ENCODE measurements around the gene RRP1.

Gene RRP1

GRCh38 chr21:43808832-43809251 lies 19.5 kb downstream of the RRP1 start:
- DNase-seq (ENCODE audit: low read depth): no peak
- TF ChIP-seq CTCF (IDR thresholded peaks at IDR 0.05; ENCODE audit: control insufficient read depth, extremely low read depth, insufficient read depth): no peak
- no peak overlapping the region for H3K4me3 ChIP-seq (ENCODE audit: low read depth, low read length)

- TF ChIP-seq CTCF (IDR thresholded peaks at IDR 0.05; ENCODE audit: control insufficient read depth, extremely low read depth, insufficient read depth): no peak
- no peak overlapping the region for H3K4me3 ChIP-seq (ENCODE audit: low read depth, low read length)
- no peak for DNase-seq (ENCODE audit: low read depth)
Observed at GRCh38 chr21:43809346-43809799, 20.0 kb downstream of the RRP1 start.

GRCh38 chr21:43809853-43810504 lies 20.6 kb downstream of the RRP1 start:
- TF ChIP-seq CTCF (IDR thresholded peaks at IDR 0.05; ENCODE audit: control insufficient read depth, extremely low read depth, insufficient read depth): no peak
- H3K4me3 ChIP-seq (ENCODE audit: low read depth, low read length): no peak overlapping the region
- DNase-seq (ENCODE audit: low read depth): no peak

- peak; percentile 62 for DNase-seq (ENCODE audit: low read depth)
- no peak overlapping the region for H3K4me3 ChIP-seq (ENCODE audit: low read depth, low read length)
- peak; percentile 99 for TF ChIP-seq CTCF (IDR thresholded peaks at IDR 0.05; ENCODE audit: control insufficient read depth, extremely low read depth, insufficient read depth)
Observed at GRCh38 chr21:43810505-43811261, 21.3 kb downstream of the RRP1 start.

GRCh38 chr21:43811262-43812105 lies 22.1 kb downstream of the RRP1 start:
- no peak for TF ChIP-seq CTCF (IDR thresholded peaks at IDR 0.05; ENCODE audit: control insufficient read depth, extremely low read depth, insufficient read depth)
- no peak overlapping the region for H3K4me3 ChIP-seq (ENCODE audit: low read depth, low read length)
- DNase-seq (ENCODE audit: low read depth): no peak

- TF ChIP-seq CTCF (IDR thresholded peaks at IDR 0.05; ENCODE audit: control insufficient read depth, extremely low read depth, insufficient read depth): no peak
- DNase-seq (ENCODE audit: low read depth): no peak
Observed at GRCh38 chr21:43812139-43812821, 22.9 kb downstream of the RRP1 start.

More at GRCh38 chr21:43812139-43812821, 22.9 kb downstream of the RRP1 start:
- no peak overlapping the region for H3K4me3 ChIP-seq (ENCODE audit: low read depth, low read length)

Measured in LNCaP clone FGC (cell line).